Measurements from ENCODE around the gene TGM5.

- TF ChIP-seq GATA3 (IDR thresholded peaks at IDR 0.05; ENCODE audit: borderline replicate concordance), result no peak
- TF ChIP-seq POLR2A (IDR thresholded peaks at IDR 0.05; ENCODE audit: low read length), result no peak
- no peak for TF ChIP-seq MAZ (IDR thresholded peaks at IDR 0.05; ENCODE audit: borderline replicate concordance, low read depth, low read length)
- no peak for TF ChIP-seq CTCF (IDR thresholded peaks at IDR 0.05)
- no peak for TF ChIP-seq KDM1A (IDR thresholded peaks at IDR 0.05; ENCODE audit: low read depth)
- TF ChIP-seq CHD4 (IDR thresholded peaks at IDR 0.05; ENCODE audit: borderline replicate concordance), result no peak
- TF ChIP-seq ZFP36 (IDR thresholded peaks at IDR 0.05; ENCODE audit: borderline replicate concordance, partially characterized antibody), result no peak
- no peak for TF ChIP-seq NPAS2 (CRISPR knock-in tag; IDR thresholded peaks at IDR 0.05; ENCODE audit: borderline replicate concordance)
- no peak for TF ChIP-seq MAX (IDR thresholded peaks at IDR 0.05)
- TF ChIP-seq EP300 (IDR thresholded peaks at IDR 0.05), result no peak
- no peak for TF ChIP-seq REST (IDR thresholded peaks at IDR 0.05)
- no peak for TF ChIP-seq JUN (IDR thresholded peaks at IDR 0.05)
These were observed at the start of gene TGM5 for GRCh38 chr15:43266834-43267233.

Measured in A549 (cell line).